Glomerular endothelial cell (primary cell): Measurements from ENCODE around the gene MROH7. TPM values are rescaled to one million over a fixed set of nuclear protein-coding genes. Genes with fewer than 3 reads are reported as not detected.
"Not testable (repeated sequence)": the region's sequence is repeated elsewhere in the genome, so short reads cannot be mapped to it uniquely, and the experiment has no call there.

Experiments
- DNase-seq: peaks from one replicate; pipeline ENCODE4 v3.0.0-alpha.2; 2011; ENCODE audit warnings: low read depth, low spot score; ENCODE audit errors: extremely low read depth
- total RNA-seq: library from RNA; depleted of rRNA; stranded (reverse); fragments of >200 nt; gene quantifications from 2 replicates; pipeline ENCODE4 v1.2.3, GENCODE V29; 2015

The MROH7 gene
- total RNA-seq, 1 donor from 2014 or later: not detected

GRCh38 chr1:54609301-54609921 is 32.2 kb upstream of the MROH7 start:
- no peak for DNase-seq

GRCh38 chr1:54610048-54610447 is 31.5 kb upstream of the MROH7 start:
- no peak for DNase-seq

- DNase-seq: no peak
Measured at GRCh38 chr1:54610601-54611580, 30.7 kb upstream of the MROH7 start.

- no peak for DNase-seq
Measured at GRCh38 chr1:54611621-54612020, 30.0 kb upstream of the MROH7 start.

GRCh38 chr1:54614024-54614423 is 27.6 kb upstream of the MROH7 start:
- no peak for DNase-seq

- no peak for DNase-seq
Measured at GRCh38 chr1:54614563-54614962, 27.0 kb upstream of the MROH7 start.

GRCh38 chr1:54615531-54616279 is 25.9 kb upstream of the MROH7 start:
- no peak for DNase-seq

- DNase-seq: no peak
Measured at GRCh38 chr1:54619749-54620148, 21.8 kb upstream of the MROH7 start.

- no peak for DNase-seq
Measured at GRCh38 chr1:54623216-54624007, 18.2 kb upstream of the MROH7 start, which contains the start of gene FAM151A. Gene FAM151A, minus strand, starts transcription at chr1:54623525. Its CDS starts 130 bp downstream, at chr1:54623395.

GRCh38 chr1:54624466-54625464 is 16.8 kb upstream of the MROH7 start:
- no peak for DNase-seq

- DNase-seq: no peak
Measured at GRCh38 chr1:54627196-54627595, 14.4 kb upstream of the MROH7 start.

GRCh38 chr1:54635804-54636203 is 5.8 kb upstream of the MROH7 start:
- not testable (repeated sequence) for DNase-seq

GRCh38 chr1:54636461-54637446 is 4.8 kb upstream of the MROH7 start:
- not testable (repeated sequence) for DNase-seq

- DNase-seq: no peak
Measured at GRCh38 chr1:54640361-54640760, 1.2 kb upstream of the MROH7 start.

- DNase-seq: no peak
Measured at GRCh38 chr1:54643736-54644135, 2.1 kb downstream of the MROH7 start.

- DNase-seq: no peak
Measured at GRCh38 chr1:54645806-54646676, 4.5 kb downstream of the MROH7 start.
